SU-DHL-6 (cell line): ENCODE results near the gene RMP24.

ENCODE experiments used
- H2AFZ ChIP-seq: fragments of 200-600 bp; sonication (generic); 2 replicates; pipeline ENCODE4 v1.6.1; 2014; ENCODE audit warnings: low read depth, mild to moderate bottlenecking, moderate library complexity, mixed read lengths, antibody characterized with exemption, low read length; ENCODE audit not compliant: severe bottlenecking
- H3F3A ChIP-seq: fragments of 200-600 bp; shearing (Covaris generic); 2 replicates; pipeline ENCODE4 v1.6.0; 2016; ENCODE audit warnings: antibody characterized with exemption, mild to moderate bottlenecking; ENCODE audit not compliant: insufficient read depth
- H3K27ac ChIP-seq: fragments of 200-600 bp; sonication (generic); 2 replicates; pipeline ENCODE4 v1.5.1; 2016; ENCODE audit warnings: low read depth, mild to moderate bottlenecking, low read length, moderate library complexity, mixed read lengths
- H3K27me3 ChIP-seq: fragments of 200-600 bp; sonication (generic), shearing (Covaris generic); 2 replicates; pipeline ENCODE4 v1.6.0; 2014; ENCODE audit warnings: mild to moderate bottlenecking, low read length
- H3K36me3 ChIP-seq: fragments of 200-600 bp; sonication (generic); 2 replicates; pipeline ENCODE4 v1.6.1; 2014; ENCODE audit warnings: mild to moderate bottlenecking, low read length, mixed read lengths
- H3K4me2 ChIP-seq: fragments of 300-600, 200-600 bp; shearing (Covaris generic), sonication (generic); 2 replicates; pipeline ENCODE4 v1.6.0; 2014; ENCODE audit warnings: low read length, low read depth, mild to moderate bottlenecking; ENCODE audit not compliant: poor library complexity, severe bottlenecking
- H3K4me3 ChIP-seq: fragments of 200-600 bp; sonication (generic); 2 replicates; pipeline ENCODE4 v1.5.1; 2014; ENCODE audit warnings: antibody characterized with exemption, low read length, mild to moderate bottlenecking, mixed read lengths; ENCODE audit not compliant: insufficient read depth, poor library complexity, severe bottlenecking
- H3K79me2 ChIP-seq: fragments of 200-600 bp; sonication (generic); 2 replicates; pipeline ENCODE4 v1.6.1; 2014; ENCODE audit warnings: mild to moderate bottlenecking, low read length, moderate library complexity; ENCODE audit not compliant: insufficient read depth
- H3K9ac ChIP-seq: fragments of 200-600 bp; sonication (generic); 2 replicates; pipeline ENCODE4 v1.7.0; 2014; ENCODE audit warnings: mild to moderate bottlenecking, low read length
- H3K9me2 ChIP-seq: fragments of 200-600 bp; sonication (generic); replicated peaks from 2 replicates; pipeline ENCODE4 v1.6.1; 2014; ENCODE audit warnings: low read length; ENCODE audit not compliant: insufficient read depth
- H3K9me3 ChIP-seq: fragments of 200-600 bp; sonication (generic); 2 replicates; pipeline ENCODE4 v1.6.1; 2014; ENCODE audit warnings: low read length, mixed read lengths; ENCODE audit not compliant: insufficient read depth
- H4K20me1 ChIP-seq: fragments of 200-600 bp; sonication (generic); 2 replicates; pipeline ENCODE4 v1.6.1; 2014; ENCODE audit warnings: low read depth, mild to moderate bottlenecking, antibody characterized with exemption, low read length, moderate library complexity, mixed read lengths
- CTCF ChIP-seq: fragments of 200-600 bp; sonication (generic); IDR thresholded peaks from one replicate; pipeline ENCODE4 v1.5.1; 2017; ENCODE audit warnings: antibody characterized with exemption, mild to moderate bottlenecking, low read length, moderate library complexity; ENCODE audit not compliant: insufficient read depth, poor library complexity, severe bottlenecking
- EZH2phosphoT487 ChIP-seq: fragments of 200-600 bp; sonication (generic), shearing (Covaris generic); conservative IDR thresholded peaks from 2 replicates; pipeline ENCODE4 v1.6.1; 2018; ENCODE audit warnings: mild to moderate bottlenecking, antibody characterized with exemption, low read length, moderate library complexity, mixed read lengths

The RMP24 gene

GRCh38 chr18:35971661-35972196, 750 bp upstream of the RMP24 start:
- TF ChIP-seq EZH2phosphoT487, result no peak
- no peak for TF ChIP-seq CTCF
- peak overlapping the region; percentile 57 for H3K4me2 ChIP-seq
- H3K36me3 ChIP-seq, result peaks cover 15% of the 10 kb centered on the region; the same call in 1 of the 2 replicates
- no peaks in the 10 kb centered on the region for H3K27me3 ChIP-seq
- H3K27ac ChIP-seq, result peak overlapping the region; percentile 73
- no peaks in the 10 kb centered on the region for H4K20me1 ChIP-seq
- peaks cover 17% of the 10 kb centered on the region for H3K79me2 ChIP-seq
- H3F3A ChIP-seq, result no peaks in the 10 kb centered on the region
- H3K9me2 ChIP-seq, result no peaks in the 10 kb centered on the region
- H3K4me3 ChIP-seq, result peak overlapping the region; percentile 95
- no peaks in the 10 kb centered on the region for H3K9me3 ChIP-seq
- H2AFZ ChIP-seq, result peak overlapping the region; percentile 80
- H3K9ac ChIP-seq, result peak overlapping the region; percentile 84

DNA sequence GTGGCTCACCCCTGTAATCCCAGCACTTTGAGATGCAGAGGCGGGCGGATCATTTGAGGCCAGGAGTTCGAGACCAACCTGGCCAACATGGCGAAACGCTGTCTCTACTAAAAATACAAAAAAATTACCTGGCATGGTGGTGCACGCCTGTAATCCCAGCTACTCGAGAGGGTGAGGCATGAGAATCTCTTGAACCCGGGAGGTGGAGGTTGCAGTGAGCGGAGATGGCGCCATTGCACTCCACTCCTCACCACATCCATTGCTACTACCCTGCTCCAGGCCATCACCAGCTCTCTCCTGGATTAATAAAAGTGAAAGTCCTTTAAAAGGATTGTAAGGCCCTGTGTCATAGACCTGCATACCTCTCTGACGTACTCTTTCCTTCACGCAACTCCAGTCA, 1.2 kb downstream of the RMP24 start:
- Histone ChIP-seq H3K9ac (peak overlapping the region; percentile 84), H3K4me3 (peak overlapping the region; percentile 95)

GRCh38 chr18:35974181-35974580, 1.7 kb downstream of the RMP24 start:
- H3K4me3 ChIP-seq, result no peak overlapping the region
- no peaks in the 10 kb centered on the region for H4K20me1 ChIP-seq
- H3K36me3 ChIP-seq, result peaks cover 29% of the 10 kb centered on the region; the same call in 1 of the 2 replicates

More for the DNA sequence above, 1.2 kb downstream of the RMP24 start:
- H4K20me1 ChIP-seq, result no peaks in the 10 kb centered on the region
- no peak overlapping the region for H2AFZ ChIP-seq
- no peak overlapping the region for H3K27ac ChIP-seq
- no peaks in the 10 kb centered on the region for H3K9me3 ChIP-seq
- peaks cover 17% of the 10 kb centered on the region for H3K79me2 ChIP-seq
- H3K36me3 ChIP-seq, result peaks cover 25% of the 10 kb centered on the region; the same call in 1 of the 2 replicates
- no peak for TF ChIP-seq CTCF
- no peak for TF ChIP-seq EZH2phosphoT487
- no peaks in the 10 kb centered on the region for H3K9me2 ChIP-seq
- H3K27me3 ChIP-seq, result no peaks in the 10 kb centered on the region
- H3K4me2 ChIP-seq, result peak overlapping the region; percentile 96
- no peaks in the 10 kb centered on the region for H3F3A ChIP-seq

More at GRCh38 chr18:35974181-35974580, 1.7 kb downstream of the RMP24 start:
- Histone ChIP-seq H3K4me2 (peak overlapping the region; percentile 96), H2AFZ (no peak overlapping the region), H3K9ac (no peak overlapping the region), H3F3A (no peaks in the 10 kb centered on the region), H3K27ac (no peak overlapping the region), H3K9me3 (no peaks in the 10 kb centered on the region), H3K9me2 (no peaks in the 10 kb centered on the region), H3K27me3 (no peaks in the 10 kb centered on the region), H3K79me2 (peaks cover 17% of the 10 kb centered on the region)
- no peak for TF ChIP-seq CTCF
- no peak for TF ChIP-seq EZH2phosphoT487
